H9 (cell line): ENCODE measurements around the gene ADAMTSL3. TPM values are rescaled to one million over a fixed set of nuclear protein-coding genes. Genes with fewer than 3 reads are reported as not detected.

Source experiments
- DNase-seq: peaks from one replicate; pipeline ENCODE4 v3.0.0-alpha.2; 2017
- H2AFZ ChIP-seq: one replicate; pipeline ENCODE4 v1.6.1; 2013; ENCODE audit warnings: mild to moderate bottlenecking, low read length, control low read depth, moderate library complexity
- H2AK5ac ChIP-seq: 2 replicates; pipeline ENCODE4 v1.6.1; 2013; ENCODE audit warnings: low read length, control low read depth, mixed read lengths; ENCODE audit not compliant: insufficient read length
- H2BK120ac ChIP-seq: one replicate; pipeline ENCODE4 v1.6.1; 2013; ENCODE audit warnings: low read depth, mild to moderate bottlenecking, low read length, control low read depth, inconsistent platforms; ENCODE audit not compliant: poor library complexity, severe bottlenecking
- H2BK12ac ChIP-seq: 2 replicates; pipeline ENCODE4 v1.6.1; 2013; ENCODE audit warnings: low read length, control low read depth, mixed read lengths, low read depth; ENCODE audit not compliant: insufficient read length
- H2BK15ac ChIP-seq: 2 replicates; pipeline ENCODE4 v1.6.1; 2013; ENCODE audit warnings: low read depth, low read length, control low read depth
- H2BK20ac ChIP-seq: one replicate; pipeline ENCODE4 v1.6.1; 2013; ENCODE audit warnings: low read depth, mild to moderate bottlenecking, low read length, control low read depth, inconsistent platforms; ENCODE audit not compliant: poor library complexity, severe bottlenecking
- H2BK5ac ChIP-seq: 2 replicates; pipeline ENCODE4 v1.6.1; 2013; ENCODE audit warnings: low read length, control low read depth, mixed read lengths; ENCODE audit not compliant: insufficient read length
- H3K14ac ChIP-seq: 2 replicates; pipeline ENCODE4 v1.6.1; 2013; ENCODE audit warnings: low read length, control low read depth; ENCODE audit not compliant: insufficient read depth
- H3K18ac ChIP-seq: 2 replicates; pipeline ENCODE4 v1.6.1; 2013; ENCODE audit warnings: low read depth, mild to moderate bottlenecking, mixed read lengths, low read length, control low read depth; ENCODE audit not compliant: insufficient read length
- H3K23ac ChIP-seq: 2 replicates; pipeline ENCODE4 v1.6.1; 2013; ENCODE audit warnings: low read length, control low read depth, mixed read lengths, low read depth; ENCODE audit not compliant: insufficient read length
- H3K23me2 ChIP-seq: 2 replicates; pipeline ENCODE4 v1.6.1; 2013; ENCODE audit warnings: low read depth, mild to moderate bottlenecking, mixed read lengths, low read length, control low read depth; ENCODE audit not compliant: insufficient read length, poor library complexity, severe bottlenecking
- H3K27ac ChIP-seq: 2 replicates; pipeline ENCODE4 v1.5.1; 2013; ENCODE audit warnings: low read length, control low read depth, mixed read lengths, low read depth; ENCODE audit not compliant: insufficient read length
- H3K27me3 ChIP-seq: 2 replicates; pipeline ENCODE4 v1.6.1; 2013; ENCODE audit warnings: low read length, control low read depth, inconsistent platforms; ENCODE audit not compliant: insufficient read depth
- H3K4ac ChIP-seq: 2 replicates; pipeline ENCODE4 v1.6.1; 2013; ENCODE audit warnings: low read depth, mild to moderate bottlenecking, control low read depth, inconsistent platforms, low read length, moderate library complexity
- H3K4me1 ChIP-seq: 2 replicates; pipeline ENCODE4 v1.6.1; 2013; ENCODE audit warnings: low read length, control low read depth, inconsistent platforms; ENCODE audit not compliant: insufficient read depth
- H3K4me2 ChIP-seq: 2 replicates; pipeline ENCODE4 v1.6.1; 2013; ENCODE audit warnings: low read length, control low read depth, mixed read lengths; ENCODE audit not compliant: insufficient read length, insufficient read depth
- H3K56ac ChIP-seq: 2 replicates; pipeline ENCODE4 v1.6.1; 2013; ENCODE audit warnings: low read depth, mild to moderate bottlenecking, mixed read lengths, low read length, control low read depth; ENCODE audit not compliant: insufficient read length
- H3K79me1 ChIP-seq: 2 replicates; pipeline ENCODE4 v1.6.1; 2013; ENCODE audit warnings: low read depth, mild to moderate bottlenecking, moderate library complexity, low read length, control low read depth, inconsistent platforms; ENCODE audit not compliant: insufficient read depth, poor library complexity, severe bottlenecking
- H3K79me2 ChIP-seq: 2 replicates; pipeline ENCODE4 v1.6.1; 2013; ENCODE audit warnings: low read length, control low read depth, inconsistent platforms; ENCODE audit not compliant: insufficient read depth
- H3K9ac ChIP-seq: 2 replicates; pipeline ENCODE4 v1.6.1; 2013; ENCODE audit warnings: low read length, control low read depth, mixed read lengths; ENCODE audit not compliant: insufficient read length; ENCODE audit errors: extremely low read depth
- H3K9me3 ChIP-seq: one replicate; pipeline ENCODE4 v1.6.1; 2013; ENCODE audit warnings: low read depth, low read length, inconsistent platforms; ENCODE audit not compliant: control insufficient read depth
- H3T11ph ChIP-seq: one replicate; pipeline ENCODE4 v1.6.1; 2013; ENCODE audit warnings: mild to moderate bottlenecking, low read length, control low read depth, inconsistent platforms
- H4K20me1 ChIP-seq: one replicate; pipeline ENCODE4 v1.6.1; 2013; ENCODE audit not compliant: control insufficient read depth, insufficient read length, insufficient read depth
- H4K5ac ChIP-seq: 2 replicates; pipeline ENCODE4 v1.6.1; 2013; ENCODE audit warnings: low read depth, mild to moderate bottlenecking, mixed read lengths, low read length, control low read depth; ENCODE audit not compliant: insufficient read length
- H4K8ac ChIP-seq: replicated peaks from 2 replicates; pipeline ENCODE4 v1.6.1; 2013; ENCODE audit warnings: low read length, control low read depth, mixed read lengths, low read depth; ENCODE audit not compliant: insufficient read length
- H4K91ac ChIP-seq: 2 replicates; pipeline ENCODE4 v1.6.1; 2013; ENCODE audit warnings: low read depth, mild to moderate bottlenecking, moderate library complexity, mixed read lengths, low read length, control low read depth; ENCODE audit not compliant: insufficient read length
- H3K27ac Mint-ChIP-seq, 3 experiments: 2 replicates in 2 of 3; 3 replicates in 1 of 3; pipeline ENCODE4 v1.8.0; 2020 to 2021; ENCODE audit warnings: mixed read lengths in 3 of 3, mild to moderate bottlenecking in 1 of 3, moderate library complexity in 1 of 3
- H3K27me3 Mint-ChIP-seq: 2 replicates; pipeline ENCODE4 v1.8.0; 2021; ENCODE audit warnings: low read depth, mild to moderate bottlenecking, moderate library complexity, mixed read lengths
- H3K36me3 Mint-ChIP-seq, 3 experiments: 2 replicates in 2 of 3; 3 replicates in 1 of 3; pipeline ENCODE4 v1.8.0; 2020 to 2021; ENCODE audit warnings: low read depth in 3 of 3, mixed read lengths in 3 of 3; ENCODE audit not compliant: insufficient read depth in 1 of 3
- H3K4me1 Mint-ChIP-seq, 2 experiments: 2 replicates each; pipeline ENCODE4 v1.8.0; 2020; ENCODE audit warnings: mixed read lengths in 2 of 2
- H3K4me3 Mint-ChIP-seq, 2 experiments: 2 replicates in 1 of 2; 3 replicates in 1 of 2; pipeline ENCODE4 v1.8.0; 2020 to 2021; ENCODE audit warnings: mild to moderate bottlenecking in 2 of 2, mixed read lengths in 2 of 2, moderate library complexity in 1 of 2
- H3K9me3 Mint-ChIP-seq, 2 experiments: 2 replicates in 1 of 2; 3 replicates in 1 of 2; pipeline ENCODE4 v1.8.0; 2020; ENCODE audit warnings: mild to moderate bottlenecking in 2 of 2, mixed read lengths in 2 of 2, moderate library complexity in 1 of 2
- WGBS: extraction: QIAGEN DNeasy Blood & Tissue Kit; methylation state at CpG from one replicate; pipeline ENCODE4 v1.1.7; 2013; ENCODE audit warnings: missing lambda C conversion rate, low lambda C conversion rate, mixed read lengths; ENCODE audit not compliant: insufficient read length; ENCODE audit errors: extremely low coverage; 5-methylcytosine and 5-hydroxymethylcytosine counted together
- total RNA-seq: library from RNA; stranded (reverse); gene quantifications from 2 replicates; pipeline ENCODE4 v1.2.1, GENCODE V29; 2021
- TF ChIP-seq, protein P1 (sequence below): fragments of 200-600 bp; sonication (generic); conservative IDR thresholded peaks from 3 replicates; pipeline ENCODE4 v1.8.0; 2021; ENCODE audit warnings: antibody characterized with exemption, mild to moderate bottlenecking

The ADAMTSL3 gene
- total RNA-seq, 1 experiment from 2014 or later, result 0.39 TPM

DNA sequence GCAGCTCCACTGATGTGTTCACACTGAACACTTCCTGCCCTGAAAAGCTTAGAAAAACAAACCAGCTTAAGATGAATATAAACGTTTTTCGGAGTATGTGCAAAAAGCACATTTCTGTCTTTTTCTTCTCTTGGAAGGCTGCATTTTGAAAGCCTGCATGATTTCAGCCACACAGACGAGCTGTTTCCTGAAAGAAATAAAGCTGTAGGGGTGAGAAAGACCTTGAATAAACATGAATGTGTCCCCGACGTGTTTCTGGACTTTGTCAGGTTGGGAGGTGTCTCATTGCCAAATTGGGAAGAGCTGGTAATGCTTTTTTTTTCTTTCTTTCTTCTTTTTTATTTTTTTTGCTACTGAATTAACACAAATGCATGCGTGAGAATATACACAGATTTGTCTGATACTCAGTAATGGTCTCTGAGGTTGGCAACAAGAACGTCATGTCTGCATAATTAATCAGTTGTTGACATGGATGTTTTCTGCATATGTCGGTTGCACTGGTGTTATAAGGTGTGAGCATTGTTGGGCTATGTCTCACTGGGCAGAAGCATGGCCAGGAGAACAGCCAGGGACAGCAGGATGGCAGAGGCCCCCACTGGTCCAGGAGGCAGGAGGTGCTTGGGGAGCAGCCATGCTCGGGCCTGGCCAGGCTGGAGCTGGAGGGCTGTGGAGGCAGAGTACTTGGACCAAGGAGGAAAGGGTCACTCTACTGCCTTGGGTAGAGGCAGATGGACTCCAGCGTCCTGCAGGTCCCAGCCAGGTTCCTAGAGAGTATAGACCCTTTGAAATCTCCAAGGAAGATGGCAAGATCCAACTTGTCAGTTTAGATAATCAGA, 39.0 kb downstream of the ADAMTSL3 start:
- no peak overlapping the region for H3K27ac ChIP-seq
- H3K27me3 ChIP-seq, result no peaks in the 10 kb centered on the region
- H3K23ac ChIP-seq, result no peak overlapping the region
- peak overlapping the region; percentile 79; the same call in 1 of the 2 replicates for H3K14ac ChIP-seq
- H3K9me3 Mint-ChIP-seq, result no peaks in the 10 kb centered on the region
- H3T11ph ChIP-seq, result no peak overlapping the region
- H3K79me2 ChIP-seq, result no peaks in the 10 kb centered on the region
- H3K4ac ChIP-seq, result no peak overlapping the region
- H3K9ac ChIP-seq, result no peak overlapping the region
- H2BK15ac ChIP-seq, result peak overlapping the region; percentile 95; the same call in 1 of the 2 replicates
- TF ChIP-seq, protein P1, sequence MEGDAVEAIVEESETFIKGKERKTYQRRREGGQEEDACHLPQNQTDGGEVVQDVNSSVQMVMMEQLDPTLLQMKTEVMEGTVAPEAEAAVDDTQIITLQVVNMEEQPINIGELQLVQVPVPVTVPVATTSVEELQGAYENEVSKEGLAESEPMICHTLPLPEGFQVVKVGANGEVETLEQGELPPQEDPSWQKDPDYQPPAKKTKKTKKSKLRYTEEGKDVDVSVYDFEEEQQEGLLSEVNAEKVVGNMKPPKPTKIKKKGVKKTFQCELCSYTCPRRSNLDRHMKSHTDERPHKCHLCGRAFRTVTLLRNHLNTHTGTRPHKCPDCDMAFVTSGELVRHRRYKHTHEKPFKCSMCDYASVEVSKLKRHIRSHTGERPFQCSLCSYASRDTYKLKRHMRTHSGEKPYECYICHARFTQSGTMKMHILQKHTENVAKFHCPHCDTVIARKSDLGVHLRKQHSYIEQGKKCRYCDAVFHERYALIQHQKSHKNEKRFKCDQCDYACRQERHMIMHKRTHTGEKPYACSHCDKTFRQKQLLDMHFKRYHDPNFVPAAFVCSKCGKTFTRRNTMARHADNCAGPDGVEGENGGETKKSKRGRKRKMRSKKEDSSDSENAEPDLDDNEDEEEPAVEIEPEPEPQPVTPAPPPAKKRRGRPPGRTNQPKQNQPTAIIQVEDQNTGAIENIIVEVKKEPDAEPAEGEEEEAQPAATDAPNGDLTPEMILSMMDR, result no peak
- no peaks in the 10 kb centered on the region for H3K9me3 ChIP-seq
- no peak for DNase-seq
- H2BK20ac ChIP-seq, result no peak overlapping the region
- H2BK120ac ChIP-seq, result no peak overlapping the region
- peaks cover 5% of the 10 kb centered on the region; the same call in 1 of the 2 replicates for H3K4me1 ChIP-seq
- no peak overlapping the region for H3K4me3 Mint-ChIP-seq
- no peak overlapping the region for H4K91ac ChIP-seq
- no peak overlapping the region for H3K56ac ChIP-seq
- H3K27ac Mint-ChIP-seq, result peak overlapping the region in 1 of 3 experiments; percentile 69; a peak in 2 of 7 replicates
- H4K8ac ChIP-seq, result no peak overlapping the region
- H3K36me3 Mint-ChIP-seq, result no peaks in the 10 kb centered on the region
- no peaks in the 10 kb centered on the region for H4K20me1 ChIP-seq
- no peak overlapping the region for H2AFZ ChIP-seq
- no peaks in the 10 kb centered on the region; the same call in 1 of the 2 replicates for H3K27me3 Mint-ChIP-seq
- no peak overlapping the region for H4K5ac ChIP-seq
- no peaks in the 10 kb centered on the region for H3K79me1 ChIP-seq
- H2BK5ac ChIP-seq, result no peak overlapping the region
- no CpG with 5 or more reads among the region's 10 CpGs for WGBS
- no peak overlapping the region for H2AK5ac ChIP-seq
- H3K18ac ChIP-seq, result no peak overlapping the region
- no peaks in the 10 kb centered on the region for H3K23me2 ChIP-seq
- peaks cover 12 to 14% of the 10 kb centered on the region in 2 experiments for H3K4me1 Mint-ChIP-seq
- no peak overlapping the region for H3K4me2 ChIP-seq
- no peak overlapping the region for H2BK12ac ChIP-seq
